IPS DF 6.9 (cell line): ENCODE data around the gene AGL.

Experiments
- DNase-seq: peaks from one replicate; pipeline ENCODE4 v3.0.0-alpha.2; 2013; ENCODE audit warnings: low read depth, low spot score
- H3K27ac ChIP-seq: one replicate; pipeline ENCODE4 v1.5.1; 2013; ENCODE audit warnings: low read length, control low read depth
- H3K27me3 ChIP-seq: 2 replicates; pipeline ENCODE4 v1.6.1; 2013; ENCODE audit warnings: mild to moderate bottlenecking, low read length; ENCODE audit not compliant: control insufficient read depth, insufficient read depth
- H3K36me3 ChIP-seq: 2 replicates; pipeline ENCODE4 v1.6.1; 2013; ENCODE audit warnings: low read length; ENCODE audit not compliant: control insufficient read depth, insufficient read depth
- H3K4me1 ChIP-seq: 2 replicates; pipeline ENCODE4 v1.6.1; 2013; ENCODE audit warnings: low read length; ENCODE audit not compliant: control insufficient read depth, insufficient read depth
- H3K4me3 ChIP-seq: 2 replicates; pipeline ENCODE4 v1.5.1; 2013; ENCODE audit warnings: mild to moderate bottlenecking, low read length
- H3K9me3 ChIP-seq: 2 replicates; pipeline ENCODE4 v1.6.1; 2013; ENCODE audit warnings: low read length, inconsistent platforms; ENCODE audit not compliant: control insufficient read depth, insufficient read depth
- WGBS: extraction: QIAGEN DNeasy Blood & Tissue Kit; methylation state at CpG from one replicate; pipeline ENCODE4 v1.1.7; 2013; ENCODE audit warnings: mixed read lengths, missing lambda C conversion rate; ENCODE audit not compliant: insufficient read length, insufficient coverage; 5-methylcytosine and 5-hydroxymethylcytosine counted together

Gene AGL

GRCh38 chr1:99849744-99850458 lies at the start of gene AGL:
Gene AGL (plus strand): TSS chr1:99850361. CDS start chr1:99851043, 682 bp downstream.
- H3K27ac ChIP-seq = no peak within 1 kb of the TSS
- peaks cover 3% of the 10 kb centered on the region; the same call in 1 of the 2 replicates for H3K4me1 ChIP-seq
- H3K36me3 ChIP-seq = no peaks in the 10 kb centered on the region
- H3K9me3 ChIP-seq = no peaks in the 10 kb centered on the region
- peak; percentile 52 for DNase-seq
- no peaks in the 10 kb centered on the region for H3K27me3 ChIP-seq
- no CpG with 5 or more reads among the region's 65 CpGs for WGBS
- peak within 1 kb of the TSS; percentile 49; the same call in 1 of the 2 replicates for H3K4me3 ChIP-seq

- Histone ChIP-seq H3K9me3 (no peaks in the 10 kb centered on the region), H3K27ac (no peak overlapping the region), H3K4me1 (no peaks in the 10 kb centered on the region), H3K4me3 (no peak overlapping the region), H3K36me3 (no peaks in the 10 kb centered on the region), H3K27me3 (no peaks in the 10 kb centered on the region)
- WGBS = no CpG with 5 or more reads among the region's 3 CpGs
- no peak for DNase-seq
Observed at GRCh38 chr1:99801584-99801983, 48.6 kb upstream of the AGL start.

- WGBS = no CpG with 5 or more reads among the region's 2 CpGs
- no peaks in the 10 kb centered on the region for H3K4me1 ChIP-seq
- H3K27ac ChIP-seq = no peak overlapping the region
- no peaks in the 10 kb centered on the region for H3K9me3 ChIP-seq
- DNase-seq = no peak
- no peaks in the 10 kb centered on the region for H3K27me3 ChIP-seq
- no peak overlapping the region for H3K4me3 ChIP-seq
- no peaks in the 10 kb centered on the region for H3K36me3 ChIP-seq
Observed at GRCh38 chr1:99806882-99807281, 43.3 kb upstream of the AGL start.

GRCh38 chr1:99808391-99809115 lies 41.6 kb upstream of the AGL start:
- no peaks in the 10 kb centered on the region for H3K36me3 ChIP-seq
- no peaks in the 10 kb centered on the region for H3K4me1 ChIP-seq
- no peaks in the 10 kb centered on the region for H3K27me3 ChIP-seq
- no peaks in the 10 kb centered on the region for H3K9me3 ChIP-seq
- no peak overlapping the region for H3K4me3 ChIP-seq
- DNase-seq = peak; percentile 52
- H3K27ac ChIP-seq = no peak overlapping the region
- no CpG with 5 or more reads among the region's 7 CpGs for WGBS

- H3K4me1 ChIP-seq = no peaks in the 10 kb centered on the region
- no peaks in the 10 kb centered on the region for H3K27me3 ChIP-seq
- H3K27ac ChIP-seq = no peak overlapping the region
- DNase-seq = no peak
- H3K9me3 ChIP-seq = no peaks in the 10 kb centered on the region
- no peak overlapping the region for H3K4me3 ChIP-seq
- no peaks in the 10 kb centered on the region for H3K36me3 ChIP-seq
- no CpG with 5 or more reads among the region's 1 CpG for WGBS
Observed at GRCh38 chr1:99811075-99811474, 39.1 kb upstream of the AGL start.

- no peaks in the 10 kb centered on the region for H3K27me3 ChIP-seq
- WGBS = no CpG with 5 or more reads among the region's 1 CpG
- no peaks in the 10 kb centered on the region for H3K4me1 ChIP-seq
Observed at GRCh38 chr1:99811747-99812146, 38.4 kb upstream of the AGL start.

GRCh38 chr1:99814373-99814900 lies 35.7 kb upstream of the AGL start:
- H3K27me3 ChIP-seq = no peaks in the 10 kb centered on the region
- H3K4me3 ChIP-seq = no peak overlapping the region
- WGBS = no CpG with 5 or more reads among the region's 3 CpGs
- no peaks in the 10 kb centered on the region for H3K36me3 ChIP-seq
- no peak for DNase-seq
- no peak overlapping the region for H3K27ac ChIP-seq
- H3K9me3 ChIP-seq = no peaks in the 10 kb centered on the region
- H3K4me1 ChIP-seq = no peaks in the 10 kb centered on the region

More at GRCh38 chr1:99811747-99812146, 38.4 kb upstream of the AGL start:
- H3K27ac ChIP-seq = no peak overlapping the region
- no peak for DNase-seq
- no peaks in the 10 kb centered on the region for H3K9me3 ChIP-seq
- H3K36me3 ChIP-seq = no peaks in the 10 kb centered on the region
- H3K4me3 ChIP-seq = no peak overlapping the region

GRCh38 chr1:99816656-99817055 lies 33.5 kb upstream of the AGL start:
- no peak overlapping the region for H3K4me3 ChIP-seq
- no peaks in the 10 kb centered on the region for H3K27me3 ChIP-seq
- no peaks in the 10 kb centered on the region for H3K9me3 ChIP-seq
- no peaks in the 10 kb centered on the region for H3K4me1 ChIP-seq
- no peak for DNase-seq
- WGBS = no CpG with 5 or more reads among the region's 8 CpGs
- H3K36me3 ChIP-seq = no peaks in the 10 kb centered on the region
- no peak overlapping the region for H3K27ac ChIP-seq

- no peak overlapping the region for H3K27ac ChIP-seq
- no peaks in the 10 kb centered on the region for H3K36me3 ChIP-seq
- H3K9me3 ChIP-seq = no peaks in the 10 kb centered on the region
- no peak for DNase-seq
- no CpG with 5 or more reads among the region's 3 CpGs for WGBS
- no peaks in the 10 kb centered on the region for H3K4me1 ChIP-seq
- H3K27me3 ChIP-seq = no peaks in the 10 kb centered on the region
- no peak overlapping the region for H3K4me3 ChIP-seq
Observed at GRCh38 chr1:99818063-99818699, 32.0 kb upstream of the AGL start.

- no peak overlapping the region for H3K27ac ChIP-seq
- WGBS = no CpG with 5 or more reads among the region's 4 CpGs
- no peaks in the 10 kb centered on the region for H3K36me3 ChIP-seq
- no peaks in the 10 kb centered on the region for H3K4me1 ChIP-seq
- no peak for DNase-seq
- no peak overlapping the region for H3K4me3 ChIP-seq
- no peaks in the 10 kb centered on the region for H3K27me3 ChIP-seq
- no peaks in the 10 kb centered on the region for H3K9me3 ChIP-seq
Observed at GRCh38 chr1:99820546-99820945, 29.6 kb upstream of the AGL start.
